ENCODE results near the gene KNCN.

Gene KNCN

GRCh38 chr1:46512135-46512791 lies 39.2 kb downstream of the KNCN start:
- no peaks in the 10 kb centered on the region for H3K9me3 ChIP-seq (ENCODE audit: insufficient read depth, low read length)
- H3K4me3 ChIP-seq (ENCODE audit: low read length), result no peak overlapping the region
- H3K79me2 ChIP-seq (ENCODE audit: low read length), result no peaks in the 10 kb centered on the region
- no peaks in the 10 kb centered on the region for H3K27me3 ChIP-seq (ENCODE audit: low read depth, low read length)
- no peaks in the 10 kb centered on the region for H3K36me3 ChIP-seq (replicated peaks; ENCODE audit: low read depth, low read length)
- no peak overlapping the region for H2AFZ ChIP-seq (ENCODE audit: low read depth, low read length)
- peaks cover 5% of the 10 kb centered on the region; the same call in 1 of the 2 replicates for H3K4me1 ChIP-seq (ENCODE audit: low read length)
- no peak overlapping the region for H3K27ac ChIP-seq (ENCODE audit: low read length)
- H4K20me1 ChIP-seq (ENCODE audit: insufficient read depth, low read length), result no peaks in the 10 kb centered on the region
- H3K9ac ChIP-seq (ENCODE audit: low read length), result no peak overlapping the region
- TF ChIP-seq EZH2phosphoT487 (IDR thresholded peaks at IDR 0.05; ENCODE audit: low read depth) (no peak), CTCF (IDR thresholded peaks at IDR 0.05; ENCODE audit: low read depth, low read length) (no peak)
- H3K4me2 ChIP-seq (ENCODE audit: low read length), result no peak overlapping the region

- Histone ChIP-seq H3K79me2 (ENCODE audit: low read length) (no peaks in the 10 kb centered on the region), H3K9ac (ENCODE audit: low read length) (no peak overlapping the region)
Measured at GRCh38 chr1:46510998-46511365, 40.5 kb downstream of the KNCN start.

GRCh38 chr1:46510341-46510997 lies 41.0 kb downstream of the KNCN start:
- Histone ChIP-seq H3K9ac (ENCODE audit: low read length) (no peak overlapping the region), H3K4me1 (ENCODE audit: low read length) (peaks cover 5% of the 10 kb centered on the region; the same call in 1 of the 2 replicates), H3K36me3 (replicated peaks; ENCODE audit: low read depth, low read length) (no peaks in the 10 kb centered on the region), H3K9me3 (ENCODE audit: insufficient read depth, low read length) (no peaks in the 10 kb centered on the region), H3K79me2 (ENCODE audit: low read length) (no peaks in the 10 kb centered on the region), H3K4me3 (ENCODE audit: low read length) (no peak overlapping the region), H3K4me2 (ENCODE audit: low read length) (no peak overlapping the region), H3K27ac (ENCODE audit: low read length) (no peak overlapping the region), H3K27me3 (ENCODE audit: low read depth, low read length) (no peaks in the 10 kb centered on the region), H2AFZ (ENCODE audit: low read depth, low read length) (no peak overlapping the region), H4K20me1 (ENCODE audit: insufficient read depth, low read length) (no peaks in the 10 kb centered on the region)
- TF ChIP-seq CTCF (IDR thresholded peaks at IDR 0.05; ENCODE audit: low read depth, low read length), result no peak
- TF ChIP-seq EZH2phosphoT487 (IDR thresholded peaks at IDR 0.05; ENCODE audit: low read depth), result no peak

More at GRCh38 chr1:46510998-46511365, 40.5 kb downstream of the KNCN start:
- Histone ChIP-seq H3K27me3 (ENCODE audit: low read depth, low read length) (no peaks in the 10 kb centered on the region), H3K4me3 (ENCODE audit: low read length) (no peak overlapping the region), H2AFZ (ENCODE audit: low read depth, low read length) (no peak overlapping the region), H4K20me1 (ENCODE audit: insufficient read depth, low read length) (no peaks in the 10 kb centered on the region), H3K4me2 (ENCODE audit: low read length) (no peak overlapping the region), H3K27ac (ENCODE audit: low read length) (no peak overlapping the region), H3K36me3 (replicated peaks; ENCODE audit: low read depth, low read length) (no peaks in the 10 kb centered on the region), H3K4me1 (ENCODE audit: low read length) (peaks cover 5% of the 10 kb centered on the region; the same call in 1 of the 2 replicates), H3K9me3 (ENCODE audit: insufficient read depth, low read length) (no peaks in the 10 kb centered on the region)
- TF ChIP-seq CTCF (IDR thresholded peaks at IDR 0.05; ENCODE audit: low read depth, low read length) (no peak), EZH2phosphoT487 (IDR thresholded peaks at IDR 0.05; ENCODE audit: low read depth) (no peak)

GRCh38 chr1:46508757-46509156 lies 42.7 kb downstream of the KNCN start:
- no peaks in the 10 kb centered on the region for H3K27me3 ChIP-seq (ENCODE audit: low read depth, low read length)
- no peak overlapping the region for H2AFZ ChIP-seq (ENCODE audit: low read depth, low read length)
- no peaks in the 10 kb centered on the region for H3K36me3 ChIP-seq (replicated peaks; ENCODE audit: low read depth, low read length)
- H3K27ac ChIP-seq (ENCODE audit: low read length), result no peak overlapping the region
- H3K9ac ChIP-seq (ENCODE audit: low read length), result no peak overlapping the region
- no peaks in the 10 kb centered on the region for H4K20me1 ChIP-seq (ENCODE audit: insufficient read depth, low read length)
- no peaks in the 10 kb centered on the region for H3K9me3 ChIP-seq (ENCODE audit: insufficient read depth, low read length)
- peaks cover 5% of the 10 kb centered on the region; the same call in 1 of the 2 replicates for H3K4me1 ChIP-seq (ENCODE audit: low read length)
- TF ChIP-seq EZH2phosphoT487 (IDR thresholded peaks at IDR 0.05; ENCODE audit: low read depth) (no peak), CTCF (IDR thresholded peaks at IDR 0.05; ENCODE audit: low read depth, low read length) (no peak)
- no peak overlapping the region for H3K4me2 ChIP-seq (ENCODE audit: low read length)
- no peak overlapping the region for H3K4me3 ChIP-seq (ENCODE audit: low read length)
- H3K79me2 ChIP-seq (ENCODE audit: low read length), result no peaks in the 10 kb centered on the region
